Subcutaneous abdominal adipose tissue (tissue), 5 donors: ENCODE results near the gene CYP3A5.

ENCODE experiments used
- H3K27ac ChIP-seq: one replicate; pipeline ENCODE4 v1.7.0; 2013; ENCODE audit warnings: low read depth, mild to moderate bottlenecking, inconsistent platforms, low read length, moderate library complexity
- H3K27me3 ChIP-seq, 5 donors: one replicate each; pipeline ENCODE4 v1.7.0; 2013; ENCODE audit warnings: low read length in 5 of 5, inconsistent platforms in 1 of 5; ENCODE audit not compliant: control insufficient read depth in 5 of 5, insufficient read depth in 4 of 5
- H3K36me3 ChIP-seq, 5 donors: one replicate each; pipeline ENCODE4 v1.7.0; 2013; ENCODE audit warnings: low read length in 5 of 5; ENCODE audit not compliant: control insufficient read depth in 5 of 5, insufficient read depth in 5 of 5
- H3K4me1 ChIP-seq, 5 donors: one replicate each; pipeline ENCODE4 v1.7.0; 2013; ENCODE audit warnings: low read length in 5 of 5, mild to moderate bottlenecking in 3 of 5, moderate library complexity in 1 of 5; ENCODE audit not compliant: control insufficient read depth in 5 of 5, insufficient read depth in 5 of 5
- H3K4me3 ChIP-seq, 5 donors: one replicate each; pipeline ENCODE4 v1.7.0; 2013; ENCODE audit warnings: low read length in 5 of 5, low read depth in 1 of 5
- H3K9ac ChIP-seq, 5 donors: one replicate each; pipeline ENCODE4 v1.7.0; 2013; ENCODE audit warnings: low read length in 5 of 5, mild to moderate bottlenecking in 4 of 5, moderate library complexity in 3 of 5
- H3K9me3 ChIP-seq, 5 donors: one replicate each; pipeline ENCODE4 v1.7.0; 2013; ENCODE audit warnings: low read length in 5 of 5; ENCODE audit not compliant: control insufficient read depth in 5 of 5
- donor health status: healthy.
- donor health status: healthy.
- donor health status: healthy.
- donor health status: healthy.
- donor health status: healthy.

CYP3A5 gene

DNA sequence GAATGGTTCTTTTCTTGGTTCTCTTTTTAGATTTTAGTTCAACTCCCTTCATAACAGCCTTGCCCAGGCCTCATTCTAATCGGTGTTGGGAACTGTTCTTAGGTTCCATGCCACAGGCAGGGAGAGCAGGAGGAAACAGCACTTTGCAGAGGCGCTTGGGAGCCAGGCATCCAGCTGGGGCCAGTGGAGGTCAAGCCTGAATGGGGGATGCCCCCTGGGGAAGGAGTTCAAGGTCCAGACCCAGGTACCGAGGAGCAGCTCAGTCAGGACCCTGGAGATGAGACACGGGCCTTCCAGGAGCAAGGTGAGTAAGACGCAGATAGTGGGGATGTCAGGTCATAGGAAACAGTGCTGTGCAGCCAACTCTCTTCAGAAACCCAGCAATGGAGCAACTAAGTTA lies 58.5 kb downstream of the CYP3A5 start:
- no peaks in the 10 kb centered on the region for H3K27me3 ChIP-seq
- peaks cover 11 to 78% (median 77%) of the 10 kb centered on the region in 5 donors for H3K36me3 ChIP-seq
- H3K27ac ChIP-seq, result no peak overlapping the region
- no peak overlapping the region for H3K4me3 ChIP-seq
- peaks cover 0 to 19% (median 17%) of the 10 kb centered on the region in 5 donors for H3K4me1 ChIP-seq
- no peaks in the 10 kb centered on the region for H3K9me3 ChIP-seq
- no peak overlapping the region for H3K9ac ChIP-seq

DNA sequence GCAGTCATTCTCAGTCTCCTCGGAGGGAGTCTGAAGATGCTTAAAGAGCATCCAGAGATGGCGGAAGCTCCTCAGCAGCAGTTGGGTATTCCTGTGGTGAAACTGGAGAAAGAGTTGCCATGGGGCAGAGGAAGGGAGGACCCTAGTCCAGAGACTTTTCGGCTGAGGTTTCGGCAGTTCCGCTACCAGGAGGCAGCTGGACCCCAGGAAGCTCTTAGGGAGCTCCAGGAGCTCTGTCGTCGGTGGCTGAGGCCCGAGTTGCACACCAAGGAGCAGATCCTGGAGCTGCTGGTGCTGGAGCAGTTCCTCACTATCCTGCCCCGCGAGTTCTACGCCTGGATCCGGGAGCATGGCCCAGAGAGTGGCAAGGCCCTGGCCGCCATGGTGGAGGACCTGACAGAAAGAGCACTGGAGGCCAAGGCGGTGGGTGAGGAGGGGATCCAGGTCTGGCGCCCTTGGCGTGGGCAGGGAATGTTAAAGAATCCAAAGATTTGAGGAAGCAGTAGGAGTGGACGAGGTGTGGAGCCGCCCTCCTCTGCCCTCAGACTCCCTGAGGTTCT lies 60.1 kb downstream of the CYP3A5 start:
- Histone ChIP-seq H3K9me3 (no peaks in the 10 kb centered on the region), H3K4me3 (no peak overlapping the region), H3K9ac (no peak overlapping the region), H3K4me1 (peaks cover 0 to 21% (median 21%) of the 10 kb centered on the region in 5 donors), H3K36me3 (peaks cover 11 to 62% (median 61%) of the 10 kb centered on the region in 5 donors), H3K27me3 (no peaks in the 10 kb centered on the region), H3K27ac (no peak overlapping the region)

DNA sequence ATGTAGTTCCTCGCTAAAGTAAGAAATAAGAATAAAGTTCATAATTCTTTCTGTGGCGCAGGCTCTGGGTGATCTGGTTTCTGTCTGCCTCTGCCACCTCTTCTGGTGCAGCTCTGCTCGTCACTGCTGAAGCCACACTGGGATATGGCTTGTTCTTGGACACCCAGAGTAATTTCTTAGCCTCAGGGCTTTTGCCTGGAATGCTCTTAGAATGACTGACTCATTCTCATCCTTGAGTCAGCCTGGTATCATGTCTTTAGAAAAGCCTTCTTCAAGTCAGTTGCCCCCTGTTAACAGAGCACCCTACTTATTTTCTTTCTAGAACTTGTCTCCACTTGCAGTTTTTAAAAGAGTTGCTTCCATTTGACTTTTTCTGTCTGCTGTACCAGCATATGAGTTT lies 61.1 kb downstream of the CYP3A5 start:
- Histone ChIP-seq H3K36me3 (peaks cover 11 to 52% (median 51%) of the 10 kb centered on the region in 5 donors), H3K4me1 (peaks cover 0 to 21% (median 21%) of the 10 kb centered on the region in 5 donors)

DNA sequence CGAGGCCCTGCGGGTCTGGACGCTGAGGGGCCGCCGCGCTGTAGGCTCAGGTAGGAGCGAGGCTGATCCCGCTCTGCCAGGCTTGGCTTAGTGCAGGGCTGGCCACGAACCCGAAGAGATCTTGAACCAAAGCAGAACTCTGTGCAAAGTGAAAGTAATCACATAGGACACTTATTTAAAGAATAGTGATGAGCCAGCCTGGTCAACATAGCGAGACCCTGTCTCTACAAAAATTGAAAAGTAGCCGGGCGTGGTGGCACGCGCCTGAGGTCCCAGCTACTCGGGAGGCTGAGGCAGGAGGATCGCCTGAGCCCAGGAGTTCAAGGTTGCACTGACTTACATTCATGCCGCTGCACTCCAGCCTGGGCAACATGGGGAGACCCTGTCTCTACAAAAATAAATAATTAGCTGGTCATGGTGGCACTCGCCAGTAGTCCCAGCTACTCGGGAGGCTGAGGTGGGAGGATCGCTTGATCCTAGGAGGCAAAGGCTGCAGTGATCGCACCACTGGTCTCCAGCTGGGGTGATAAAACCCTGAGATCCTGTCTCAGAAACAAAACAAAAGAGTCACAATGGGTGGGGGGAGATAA lies 62.5 kb downstream of the CYP3A5 start:
- Histone ChIP-seq H3K4me3 (peak overlapping the region; percentile 69 to 99 (median 99)), H3K9me3 (no peaks in the 10 kb centered on the region), H3K27me3 (no peaks in the 10 kb centered on the region), H3K27ac (peak overlapping the region; percentile 71), H3K9ac (peak overlapping the region; percentile 91 to 99 (median 98)), H3K4me1 (peaks cover 0 to 21% (median 15%) of the 10 kb centered on the region in 5 donors), H3K36me3 (peaks cover 11 to 38% (median 37%) of the 10 kb centered on the region in 5 donors)

More for the DNA sequence above, 61.1 kb downstream of the CYP3A5 start:
- no peaks in the 10 kb centered on the region for H3K9me3 ChIP-seq
- peak overlapping the region in 1 of 5 donors; percentile 13 for H3K9ac ChIP-seq
- no peak overlapping the region for H3K27ac ChIP-seq
- H3K4me3 ChIP-seq, result no peak overlapping the region
- no peaks in the 10 kb centered on the region for H3K27me3 ChIP-seq

DNA sequence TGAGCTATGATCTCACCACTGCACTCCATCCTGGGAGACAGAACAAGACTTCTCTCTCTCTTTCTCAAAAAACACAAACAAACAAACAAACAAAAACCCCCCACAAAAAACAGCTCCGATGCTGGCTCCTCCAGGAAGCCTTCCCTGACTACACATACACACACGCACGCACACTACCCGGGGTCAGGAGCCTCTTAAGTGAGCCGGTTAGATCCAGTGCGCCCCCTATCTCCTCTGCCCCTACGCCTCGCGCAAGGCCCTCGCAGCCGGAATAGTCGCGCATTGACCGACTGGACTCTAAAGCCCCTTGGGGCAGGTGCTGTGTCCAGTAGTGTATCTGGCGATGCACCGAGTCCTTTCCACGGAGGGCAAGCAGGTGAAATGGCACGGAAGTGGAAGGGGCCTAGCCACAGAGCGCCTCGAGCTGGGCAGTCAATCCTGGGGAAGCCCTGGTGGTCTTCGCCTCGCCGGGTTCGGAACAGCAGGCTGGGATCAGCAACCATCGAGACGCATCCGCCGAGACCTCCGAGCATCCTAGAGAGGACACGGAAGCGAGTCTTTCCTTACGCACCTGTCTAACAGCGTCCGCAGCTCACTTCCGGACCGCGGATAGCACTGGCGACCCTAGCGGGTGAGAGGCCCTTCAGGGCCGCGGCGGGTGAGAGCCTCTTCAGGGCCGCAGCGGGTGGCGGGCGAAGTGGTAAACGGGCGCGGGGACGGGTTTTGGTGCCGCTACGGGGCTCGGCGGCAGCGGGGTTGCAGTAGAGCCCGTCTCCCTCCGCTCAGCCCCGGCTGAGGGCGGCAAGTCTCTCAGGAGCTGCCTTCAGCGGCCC lies 63.2 kb downstream of the CYP3A5 start, which contains the start of gene ZSCAN25:
Gene ZSCAN25, plus strand, starts transcription at position 588 of the 833 bp plus-strand sequence. CDS start 2,661 bp downstream, outside the sequence.
- H3K27me3 ChIP-seq, result no peaks in the 10 kb centered on the region
- H3K9ac ChIP-seq, result peak within 1 kb of the TSS; percentile 91 to 99 (median 98)
- peak within 1 kb of the TSS; percentile 88 to 99 (median 99) for H3K4me3 ChIP-seq
- peaks cover 9 to 32% (median 31%) of the 10 kb centered on the region in 5 donors for H3K36me3 ChIP-seq
- peaks cover 0 to 21% (median 15%) of the 10 kb centered on the region in 5 donors for H3K4me1 ChIP-seq
- H3K9me3 ChIP-seq, result no peaks in the 10 kb centered on the region
- peak within 1 kb of the TSS; percentile 71 for H3K27ac ChIP-seq

DNA sequence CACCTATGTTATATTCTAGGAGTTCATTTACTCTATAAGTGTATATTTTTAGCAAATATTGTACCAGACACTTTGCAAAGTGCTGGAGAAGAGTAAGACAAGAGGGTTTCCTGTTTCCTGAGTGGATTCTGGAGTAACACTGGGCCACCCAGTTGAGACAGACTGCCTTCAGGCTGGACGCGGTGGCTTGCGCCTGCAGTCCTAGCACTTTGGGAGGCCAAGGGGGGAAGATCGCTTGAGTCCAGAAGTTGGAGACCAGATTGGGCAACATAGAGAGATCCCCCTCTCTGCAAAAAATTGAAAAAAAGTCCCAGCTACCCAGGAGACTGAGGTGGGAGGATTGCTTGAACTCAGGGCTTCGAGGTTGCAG lies 63.8 kb downstream of the CYP3A5 start:
- H3K27ac ChIP-seq, result peak overlapping the region; percentile 71
- peak overlapping the region; percentile 88 to 99 (median 99) for H3K4me3 ChIP-seq
- peak overlapping the region in 2 of 5 donors; percentile 98 to 99 for H3K9ac ChIP-seq
- H3K27me3 ChIP-seq, result no peaks in the 10 kb centered on the region
- no peaks in the 10 kb centered on the region for H3K9me3 ChIP-seq
- H3K4me1 ChIP-seq, result peaks cover 0 to 21% (median 15%) of the 10 kb centered on the region in 5 donors
- peaks cover 7 to 26% (median 25%) of the 10 kb centered on the region in 5 donors for H3K36me3 ChIP-seq

DNA sequence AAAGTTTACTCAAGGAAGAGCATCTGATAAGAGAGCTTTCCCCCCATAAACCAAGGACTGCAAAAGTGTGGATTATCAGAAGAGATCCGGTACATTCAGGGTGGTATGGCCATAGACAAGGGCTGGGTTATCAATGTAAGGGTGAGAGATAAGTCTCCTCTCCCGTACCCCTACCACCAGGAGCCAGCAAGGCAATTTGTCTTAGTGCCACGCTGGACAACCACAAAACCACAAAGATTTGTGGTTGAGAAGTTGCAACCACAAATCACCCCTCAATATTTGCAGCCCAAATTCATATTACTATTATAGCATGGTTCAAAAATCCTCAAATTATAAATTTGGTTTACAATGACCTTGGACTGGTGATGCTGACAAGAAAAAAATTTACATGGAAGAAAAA lies 65.3 kb downstream of the CYP3A5 start:
- no peak overlapping the region for H3K27ac ChIP-seq
- peaks cover 0 to 21% (median 15%) of the 10 kb centered on the region in 5 donors for H3K4me1 ChIP-seq
- H3K4me3 ChIP-seq, result no peak overlapping the region

DNA sequence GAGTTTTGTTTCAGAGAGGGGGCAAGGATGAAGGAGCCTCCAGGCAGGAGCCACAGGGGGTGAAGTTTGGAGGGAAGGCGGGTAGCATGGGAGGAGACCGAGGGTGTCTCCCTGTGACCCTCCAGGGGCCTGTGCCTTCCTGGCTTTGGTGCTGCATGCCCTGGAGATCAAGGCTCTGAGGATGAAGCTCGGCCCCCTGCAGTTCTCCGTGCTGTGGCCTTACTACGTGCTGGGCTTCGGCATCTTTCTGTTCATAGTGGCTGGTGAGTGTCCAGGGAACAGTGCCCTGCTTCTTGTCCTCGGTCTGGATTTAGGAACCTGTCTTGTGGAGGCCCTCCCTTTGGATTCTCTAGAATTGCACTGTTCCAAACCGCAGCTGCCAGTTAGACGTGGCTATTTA lies 72.2 kb downstream of the CYP3A5 start:
- Histone ChIP-seq H3K27ac (no peak overlapping the region), H3K4me3 (no peak overlapping the region), H3K9ac (no peak overlapping the region), H3K9me3 (no peaks in the 10 kb centered on the region), H3K36me3 (no peaks in the 10 kb centered on the region), H3K4me1 (no peaks in the 10 kb centered on the region), H3K27me3 (no peaks in the 10 kb centered on the region)

More for the DNA sequence above, 65.3 kb downstream of the CYP3A5 start:
- H3K9me3 ChIP-seq, result no peaks in the 10 kb centered on the region
- peaks cover 7 to 11% (median 10%) of the 10 kb centered on the region in 5 donors for H3K36me3 ChIP-seq
- H3K27me3 ChIP-seq, result no peaks in the 10 kb centered on the region
- no peak overlapping the region for H3K9ac ChIP-seq

DNA sequence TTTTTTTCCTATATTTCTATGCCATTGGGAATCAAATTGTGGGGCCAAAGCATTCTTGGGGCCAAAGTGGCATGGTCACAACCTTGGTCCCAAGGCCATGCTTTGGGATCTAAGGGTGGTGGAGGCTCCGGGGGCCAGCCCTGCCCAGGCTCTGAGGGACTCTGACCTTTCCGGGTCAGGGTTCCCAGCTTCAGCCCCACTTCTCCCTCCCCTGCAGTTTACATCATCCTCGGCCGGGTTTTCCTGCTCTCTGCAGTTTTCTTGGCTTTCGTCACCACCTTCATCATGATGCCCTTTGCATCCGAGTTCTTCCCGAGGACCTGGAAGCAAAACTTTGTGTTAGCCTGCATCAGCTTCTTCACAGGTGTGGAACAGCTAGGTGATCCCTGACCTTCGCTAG lies 73.3 kb downstream of the CYP3A5 start:
- Histone ChIP-seq H3K27ac (no peak overlapping the region), H3K4me1 (no peaks in the 10 kb centered on the region), H3K27me3 (no peaks in the 10 kb centered on the region), H3K9me3 (no peaks in the 10 kb centered on the region), H3K4me3 (no peak overlapping the region), H3K9ac (no peak overlapping the region), H3K36me3 (no peaks in the 10 kb centered on the region)

DNA sequence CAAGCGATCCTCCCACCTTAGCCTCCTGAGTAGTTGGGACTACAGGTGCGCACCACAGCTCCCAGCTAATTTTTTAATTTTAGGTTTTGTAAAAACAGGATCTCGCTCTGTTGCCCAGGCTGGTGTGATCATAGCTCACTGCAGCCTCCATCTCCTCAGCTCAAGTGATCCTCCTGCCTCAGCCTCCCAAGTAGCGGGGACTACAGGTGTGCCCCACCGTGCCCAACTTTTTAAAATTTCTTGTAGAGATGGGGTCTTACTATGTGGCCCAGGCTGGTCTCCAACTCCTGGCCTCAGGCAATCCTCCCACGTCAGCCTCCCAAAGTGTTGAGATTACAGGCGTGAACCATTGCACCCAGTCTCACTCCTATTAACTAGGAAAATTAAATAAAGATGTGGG lies 74.3 kb downstream of the CYP3A5 start:
- Histone ChIP-seq H3K9me3 (no peaks in the 10 kb centered on the region), H3K27ac (no peak overlapping the region), H3K9ac (no peak overlapping the region), H3K4me1 (no peaks in the 10 kb centered on the region), H3K4me3 (no peak overlapping the region), H3K36me3 (no peaks in the 10 kb centered on the region), H3K27me3 (no peaks in the 10 kb centered on the region)
